Body of pancreas (tissue), 4 donors: ENCODE data around the gene TTC17.

Experiments used
- CTCF ChIP-seq, 7 experiments: fragments of 450-650 bp in 4 of 7; fragments of 200-600 bp in 3 of 7; sonication (generic) in 3 of 7; IDR thresholded peaks; one replicate each; pipeline ENCODE4 v1.5.1; 2016 to 2019; ENCODE audit warnings: antibody characterized with exemption in 7 of 7
- POLR2A ChIP-seq, 3 donors: fragments of 450-650 bp; IDR thresholded peaks; one replicate each; pipeline ENCODE4 v1.6.1; 2016; ENCODE audit warnings: antibody characterized with exemption in 3 of 3, mild to moderate bottlenecking in 2 of 3

- no peak for TF ChIP-seq CTCF (IDR thresholded peaks at IDR 0.05)
- no peak for TF ChIP-seq POLR2A (IDR thresholded peaks at IDR 0.05)
Observed at GRCh38 chr11:43354311-43354710, 4.4 kb upstream of the TTC17 start.
